ENCODE data around the gene CAMK4.

- TF ChIP-seq, protein P1, sequence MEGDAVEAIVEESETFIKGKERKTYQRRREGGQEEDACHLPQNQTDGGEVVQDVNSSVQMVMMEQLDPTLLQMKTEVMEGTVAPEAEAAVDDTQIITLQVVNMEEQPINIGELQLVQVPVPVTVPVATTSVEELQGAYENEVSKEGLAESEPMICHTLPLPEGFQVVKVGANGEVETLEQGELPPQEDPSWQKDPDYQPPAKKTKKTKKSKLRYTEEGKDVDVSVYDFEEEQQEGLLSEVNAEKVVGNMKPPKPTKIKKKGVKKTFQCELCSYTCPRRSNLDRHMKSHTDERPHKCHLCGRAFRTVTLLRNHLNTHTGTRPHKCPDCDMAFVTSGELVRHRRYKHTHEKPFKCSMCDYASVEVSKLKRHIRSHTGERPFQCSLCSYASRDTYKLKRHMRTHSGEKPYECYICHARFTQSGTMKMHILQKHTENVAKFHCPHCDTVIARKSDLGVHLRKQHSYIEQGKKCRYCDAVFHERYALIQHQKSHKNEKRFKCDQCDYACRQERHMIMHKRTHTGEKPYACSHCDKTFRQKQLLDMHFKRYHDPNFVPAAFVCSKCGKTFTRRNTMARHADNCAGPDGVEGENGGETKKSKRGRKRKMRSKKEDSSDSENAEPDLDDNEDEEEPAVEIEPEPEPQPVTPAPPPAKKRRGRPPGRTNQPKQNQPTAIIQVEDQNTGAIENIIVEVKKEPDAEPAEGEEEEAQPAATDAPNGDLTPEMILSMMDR (IDR thresholded peaks at IDR 0.05): no peak
- no peak for TF ChIP-seq POLR2A (IDR thresholded peaks at IDR 0.05)
These were observed 5.1 kb downstream of the CAMK4 start for GRCh38 chr5:111229221-111229835.
